GM12873 (cell line): ENCODE data around the gene LRMDA.

Experiments
- TF ChIP-seq, protein P1 (sequence below): IDR thresholded peaks from 2 replicates; pipeline ENCODE4 v1.5.1; 2012; ENCODE audit warnings: low read depth, mild to moderate bottlenecking, moderate library complexity, low read length, control low read depth; ENCODE audit not compliant: insufficient read depth; ENCODE audit errors: missing control alignments

Gene LRMDA

DNA sequence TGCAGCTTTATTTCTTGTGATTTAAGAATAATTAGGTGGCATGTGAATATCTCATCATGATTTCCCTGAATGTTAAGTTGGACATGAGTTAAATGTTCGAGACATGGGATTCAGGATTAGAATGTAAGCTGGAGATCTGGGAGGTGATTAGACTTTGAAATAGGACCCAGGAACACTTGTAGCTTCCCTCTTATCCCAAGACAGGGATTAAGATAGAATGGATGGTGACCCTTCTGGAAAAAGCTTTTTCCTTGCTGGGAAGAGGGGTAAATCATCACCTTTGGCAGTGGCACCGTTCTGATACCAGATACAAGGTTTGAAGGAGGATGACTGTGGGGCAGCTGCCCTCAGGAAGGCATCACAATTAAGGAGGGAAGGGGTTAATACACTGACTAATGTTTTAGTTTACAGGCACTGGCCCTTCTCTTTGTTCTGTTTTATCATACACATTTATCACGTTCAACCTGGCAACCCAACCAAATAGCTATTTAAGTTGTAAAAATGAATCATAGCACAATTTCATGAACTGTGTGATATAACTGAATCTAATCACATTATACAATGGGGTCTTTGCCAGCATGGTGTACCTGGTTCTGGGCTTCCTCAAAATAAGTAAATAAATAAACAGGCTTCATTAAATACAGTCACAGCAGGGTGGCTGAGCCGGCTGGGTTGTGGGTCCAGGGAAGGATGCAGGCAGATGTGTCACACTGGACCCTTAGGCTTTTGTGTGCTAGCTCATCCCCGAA is 212.7 kb downstream of the LRMDA start:
- TF ChIP-seq, protein P1, sequence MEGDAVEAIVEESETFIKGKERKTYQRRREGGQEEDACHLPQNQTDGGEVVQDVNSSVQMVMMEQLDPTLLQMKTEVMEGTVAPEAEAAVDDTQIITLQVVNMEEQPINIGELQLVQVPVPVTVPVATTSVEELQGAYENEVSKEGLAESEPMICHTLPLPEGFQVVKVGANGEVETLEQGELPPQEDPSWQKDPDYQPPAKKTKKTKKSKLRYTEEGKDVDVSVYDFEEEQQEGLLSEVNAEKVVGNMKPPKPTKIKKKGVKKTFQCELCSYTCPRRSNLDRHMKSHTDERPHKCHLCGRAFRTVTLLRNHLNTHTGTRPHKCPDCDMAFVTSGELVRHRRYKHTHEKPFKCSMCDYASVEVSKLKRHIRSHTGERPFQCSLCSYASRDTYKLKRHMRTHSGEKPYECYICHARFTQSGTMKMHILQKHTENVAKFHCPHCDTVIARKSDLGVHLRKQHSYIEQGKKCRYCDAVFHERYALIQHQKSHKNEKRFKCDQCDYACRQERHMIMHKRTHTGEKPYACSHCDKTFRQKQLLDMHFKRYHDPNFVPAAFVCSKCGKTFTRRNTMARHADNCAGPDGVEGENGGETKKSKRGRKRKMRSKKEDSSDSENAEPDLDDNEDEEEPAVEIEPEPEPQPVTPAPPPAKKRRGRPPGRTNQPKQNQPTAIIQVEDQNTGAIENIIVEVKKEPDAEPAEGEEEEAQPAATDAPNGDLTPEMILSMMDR, result no peak

DNA sequence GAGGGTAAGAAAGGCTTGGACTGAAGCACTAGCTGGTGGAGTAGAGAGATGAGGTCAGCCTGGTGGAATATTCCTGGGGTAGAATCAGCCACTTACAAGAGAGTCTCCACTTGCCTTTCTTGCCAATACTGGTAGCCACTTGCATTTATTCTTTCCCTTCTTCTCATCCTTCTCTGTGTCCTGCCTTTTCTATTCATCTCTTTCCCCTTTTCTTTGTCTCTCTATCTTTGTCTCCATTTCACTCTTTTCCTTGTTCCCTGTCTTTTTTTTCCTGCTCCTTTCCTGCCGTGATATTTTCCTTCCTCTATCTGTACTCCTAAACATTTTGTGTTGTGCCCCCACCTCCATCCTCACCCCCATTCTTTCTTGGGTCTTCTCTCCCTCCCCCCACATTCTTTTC is 214.3 kb downstream of the LRMDA start:
- TF ChIP-seq, protein P1, result no peak

DNA sequence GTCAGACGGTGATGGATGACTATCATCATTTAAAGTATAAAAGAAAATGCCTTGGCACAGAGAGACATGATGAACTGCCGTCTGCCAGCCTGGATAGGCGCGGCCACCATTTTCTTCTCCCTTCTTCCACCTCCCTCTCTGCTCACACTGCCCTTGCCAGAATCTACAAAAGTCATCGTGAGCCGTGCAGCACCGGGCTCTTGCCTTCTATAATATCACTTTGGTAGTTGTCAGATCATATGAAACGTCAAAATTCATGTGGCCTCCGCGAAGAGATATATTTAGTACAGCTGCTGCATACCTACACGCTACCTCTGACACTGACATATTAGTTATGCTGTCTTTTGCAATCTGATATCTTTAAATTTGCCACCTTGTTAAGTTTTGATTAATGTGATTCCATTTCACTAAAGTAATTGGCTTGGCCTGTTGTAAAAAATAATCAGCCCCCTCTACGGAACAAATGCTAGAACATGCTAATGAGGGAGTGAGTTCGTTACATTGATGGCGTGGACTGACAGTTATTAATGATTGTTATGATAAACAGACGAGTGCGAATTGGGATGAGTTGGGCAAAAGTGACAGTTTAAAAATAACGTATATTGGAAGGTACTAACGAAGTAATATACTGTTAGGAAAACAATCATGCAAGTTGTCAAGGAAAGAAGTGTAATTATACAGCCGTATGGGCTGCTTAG is 214.9 kb downstream of the LRMDA start:
- TF ChIP-seq, protein P1, result no peak

DNA sequence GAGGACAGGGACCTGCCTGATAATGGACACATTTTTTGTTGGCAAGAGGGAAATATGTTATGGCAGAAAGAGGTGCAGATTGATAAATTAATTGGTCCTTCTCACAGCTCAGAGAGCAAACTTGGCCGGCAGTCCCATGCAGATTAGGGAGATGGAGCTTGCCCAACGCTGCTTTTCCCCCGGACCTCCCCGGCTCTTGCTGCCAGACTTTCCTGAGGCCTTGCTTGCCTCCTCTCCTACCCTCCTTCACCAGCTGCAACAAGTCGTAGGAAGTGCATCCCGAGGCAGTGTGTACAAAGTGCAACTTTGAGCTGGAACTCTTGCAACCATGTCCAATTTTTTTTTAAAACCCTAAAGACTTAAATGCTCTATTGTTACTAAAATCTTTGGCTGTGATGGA is 215.5 kb downstream of the LRMDA start:
- TF ChIP-seq, protein P1, result no peak

DNA sequence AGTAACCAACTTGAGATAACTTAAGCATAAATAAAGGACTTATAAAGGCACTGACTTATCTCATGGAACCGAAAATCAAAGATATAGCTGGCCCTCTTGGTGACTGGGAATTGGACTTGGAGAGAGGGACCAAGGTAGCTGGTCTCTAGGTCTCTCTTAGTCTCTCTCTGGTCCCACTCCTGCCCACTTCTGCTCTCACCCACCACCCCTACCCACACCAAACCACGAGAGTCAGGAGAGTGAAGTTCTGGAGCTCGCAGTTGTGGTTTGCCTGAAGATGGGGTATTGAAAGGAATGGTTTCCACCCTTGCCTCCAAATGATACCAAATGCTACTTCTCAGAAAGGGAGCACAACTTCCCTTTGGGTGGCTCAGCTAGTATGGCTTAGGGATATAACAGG is 216.3 kb downstream of the LRMDA start:
- TF ChIP-seq, protein P1, result no peak

DNA sequence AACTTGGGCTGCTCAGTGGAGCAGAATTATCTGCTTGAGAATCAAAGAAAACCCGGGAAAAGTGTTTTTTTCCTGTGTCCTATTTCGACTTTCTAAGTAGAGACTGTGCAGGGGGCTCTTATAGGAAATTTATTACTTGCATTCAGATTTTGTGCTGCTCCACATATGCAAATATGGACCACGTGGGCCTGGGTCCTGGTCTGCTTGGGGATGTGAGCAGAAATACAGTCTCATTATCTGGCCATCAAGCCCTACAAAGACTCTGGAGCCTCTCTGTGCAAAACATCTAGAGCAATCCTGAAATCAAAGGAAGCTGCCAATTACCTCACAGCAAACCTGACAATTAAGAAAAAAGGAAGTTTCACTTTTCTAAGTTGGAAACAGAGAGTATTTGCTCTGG is 216.9 kb downstream of the LRMDA start:
- TF ChIP-seq, protein P1, result no peak

DNA sequence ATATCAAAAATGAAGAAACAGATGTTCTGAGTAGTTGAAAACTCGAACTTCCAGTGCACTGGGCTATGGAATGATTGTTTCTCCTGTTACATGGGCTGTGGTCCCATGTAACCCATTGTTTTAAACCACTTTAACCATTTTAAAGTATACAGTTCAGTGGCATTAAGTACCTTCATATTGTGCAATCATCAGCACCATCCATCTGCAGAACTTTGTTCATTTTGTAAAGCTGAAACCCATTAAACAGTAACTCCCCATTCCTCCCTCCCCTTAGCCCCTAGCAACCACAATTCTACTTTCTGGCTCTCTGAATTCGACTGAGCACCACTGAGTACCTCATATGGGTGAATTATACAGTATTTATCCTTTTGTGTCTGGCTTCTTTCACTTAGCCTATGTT is 217.4 kb downstream of the LRMDA start:
- TF ChIP-seq, protein P1, result no peak
